ENCODE results near the gene SLC6A1.

Gene SLC6A1

GRCh38 chr3:10993729-10994065 is 1.1 kb downstream of the SLC6A1 start:
- DNase-seq (ENCODE audit: low read depth in 2 of 2): no peak

- no peak for DNase-seq (ENCODE audit: low read depth in 2 of 2)
Measured at GRCh38 chr3:10994306-10994705, 1.8 kb downstream of the SLC6A1 start.

GRCh38 chr3:10995871-10996270 is 3.3 kb downstream of the SLC6A1 start:
- no peak for DNase-seq (ENCODE audit: low read depth in 2 of 2)

GRCh38 chr3:10996345-10997013 is 3.9 kb downstream of the SLC6A1 start:
- no peak for DNase-seq (ENCODE audit: low read depth in 2 of 2)

DNA sequence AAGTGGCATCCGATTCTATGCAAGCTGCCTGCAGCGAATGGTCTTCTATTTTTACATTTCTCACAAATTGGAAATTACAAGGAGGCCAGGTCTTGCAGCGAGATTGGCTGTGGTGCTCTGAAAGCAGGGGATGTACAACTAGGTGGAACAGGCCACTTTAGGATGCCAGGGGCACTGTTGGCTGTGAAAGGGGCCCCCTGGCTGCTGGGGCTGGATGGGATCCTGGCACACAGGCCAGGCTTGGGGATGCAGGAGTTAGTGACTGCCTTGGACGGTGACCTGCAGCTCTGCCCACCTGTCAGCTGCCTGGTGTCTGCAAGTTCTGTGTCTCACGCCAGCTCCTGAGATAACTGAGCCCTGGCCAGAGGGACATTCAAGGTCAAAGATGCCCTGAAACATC is 4.6 kb downstream of the SLC6A1 start:
- no peak for DNase-seq (ENCODE audit: low read depth in 2 of 2)

DNA sequence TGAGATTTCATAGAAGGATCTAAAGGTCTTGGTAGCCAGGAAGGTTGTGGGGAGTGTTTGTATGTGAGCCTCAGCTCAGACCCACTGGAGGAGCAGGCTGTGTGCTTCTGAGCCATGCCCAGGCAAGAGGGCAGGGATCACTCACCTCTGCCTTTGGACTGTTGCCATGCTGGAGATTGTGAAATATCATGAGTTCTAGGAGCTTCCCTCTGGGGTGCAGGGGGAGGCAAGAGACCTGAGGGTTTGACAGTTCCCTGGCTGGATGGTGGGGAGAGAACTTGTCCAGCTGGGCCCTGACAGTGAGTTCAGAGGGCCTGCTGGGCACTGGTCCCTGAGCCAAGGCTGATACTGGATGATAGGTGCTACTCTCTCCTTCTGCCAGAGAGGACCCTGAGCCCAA is 6.0 kb downstream of the SLC6A1 start:
- DNase-seq (ENCODE audit: low read depth in 2 of 2): no peak

DNA sequence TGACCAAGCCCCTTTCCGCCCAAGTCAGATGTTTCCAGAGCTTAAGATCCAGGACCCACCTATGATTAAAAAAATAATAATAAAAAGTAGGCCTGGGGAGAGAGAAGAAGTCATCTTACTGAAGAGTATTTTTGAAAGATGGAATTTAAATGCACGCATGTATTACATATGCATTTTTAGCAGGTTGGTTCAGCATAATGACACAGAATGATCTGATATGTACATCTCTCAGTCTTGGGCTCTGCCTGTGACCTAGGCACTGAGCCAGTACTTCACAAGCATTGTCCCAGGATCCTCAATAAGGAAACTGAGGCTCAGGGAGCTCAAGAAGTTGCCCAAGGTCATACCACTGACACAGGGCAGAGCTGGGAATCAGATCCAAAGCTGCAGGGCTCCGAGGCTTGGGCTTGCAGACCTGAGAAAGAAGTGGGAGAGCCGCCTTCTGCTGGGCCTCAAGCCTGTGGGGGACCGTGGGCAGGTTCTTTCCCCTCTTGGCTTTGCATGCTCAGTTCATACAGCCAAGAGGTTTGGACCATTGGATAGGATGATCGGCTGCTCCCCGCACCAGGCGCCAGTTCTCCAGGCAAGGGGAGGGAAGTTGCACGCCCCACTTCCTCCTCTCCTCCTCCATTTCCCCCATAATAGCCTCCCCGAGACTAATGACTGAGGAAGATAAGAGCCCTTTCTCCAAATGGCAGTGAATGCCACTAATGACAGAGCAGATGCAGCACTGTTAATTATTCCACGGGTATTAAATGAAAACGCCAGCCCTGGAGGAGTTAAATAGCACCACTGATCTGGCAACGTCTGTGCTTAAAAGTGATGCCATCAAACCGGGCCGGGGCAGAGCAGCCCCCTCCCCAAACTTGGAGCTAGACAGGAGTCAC is 6.9 kb downstream of the SLC6A1 start:
- DNase-seq (ENCODE audit: low read depth in 2 of 2): no peak

DNA sequence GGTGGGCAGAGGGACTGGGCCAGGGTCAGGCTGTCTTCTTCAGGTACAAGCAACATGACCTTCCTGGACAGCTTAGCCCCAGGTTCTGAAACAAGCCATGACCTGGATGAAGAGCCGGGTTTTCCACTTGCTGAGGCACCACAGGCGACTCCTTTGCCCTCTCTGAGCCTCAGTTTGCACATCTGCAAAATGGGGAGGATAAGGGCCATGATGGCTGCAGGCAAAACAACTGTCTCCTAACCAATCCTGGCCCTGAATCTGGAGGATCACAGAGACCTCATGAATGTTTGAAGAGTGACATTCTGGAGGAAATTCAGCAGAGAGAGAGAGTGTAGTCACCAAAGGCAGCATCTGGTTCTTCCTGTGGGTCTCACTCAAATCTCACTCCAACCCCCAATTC is 8.0 kb downstream of the SLC6A1 start:
- DNase-seq (ENCODE audit: low read depth in 2 of 2): no peak

DNA sequence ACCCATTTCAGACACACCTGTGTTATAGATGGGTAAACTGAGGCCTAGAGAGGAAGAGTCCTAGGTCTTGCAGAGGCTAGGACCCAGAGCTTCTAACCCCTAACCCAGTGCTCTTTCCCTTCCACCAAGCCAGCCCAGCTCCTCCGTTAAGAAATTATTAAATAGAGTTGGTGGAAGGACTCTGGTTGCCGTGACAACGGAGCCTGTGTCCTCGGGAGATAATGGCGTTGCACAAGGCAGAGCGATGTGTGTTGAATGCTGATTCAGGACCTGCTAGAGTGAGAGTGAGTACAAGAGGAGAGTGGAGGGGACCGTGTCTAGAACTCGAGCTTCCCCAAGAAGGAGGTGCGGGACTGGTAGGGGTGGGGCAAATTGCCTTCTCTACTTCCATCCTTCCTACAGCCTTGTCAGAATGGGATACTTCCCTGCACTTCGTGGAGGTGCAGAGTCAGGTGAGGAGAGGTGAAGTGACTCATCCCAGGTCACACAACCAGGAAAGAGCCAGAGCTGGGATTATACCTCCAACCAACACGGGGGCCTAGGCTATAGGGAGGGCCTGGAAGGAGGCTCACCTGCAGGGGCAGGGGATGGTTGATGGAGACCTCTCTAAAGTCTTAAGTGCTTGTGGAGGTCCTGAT is 8.6 kb downstream of the SLC6A1 start:
- DNase-seq (ENCODE audit: low read depth in 2 of 2): no peak

DNA sequence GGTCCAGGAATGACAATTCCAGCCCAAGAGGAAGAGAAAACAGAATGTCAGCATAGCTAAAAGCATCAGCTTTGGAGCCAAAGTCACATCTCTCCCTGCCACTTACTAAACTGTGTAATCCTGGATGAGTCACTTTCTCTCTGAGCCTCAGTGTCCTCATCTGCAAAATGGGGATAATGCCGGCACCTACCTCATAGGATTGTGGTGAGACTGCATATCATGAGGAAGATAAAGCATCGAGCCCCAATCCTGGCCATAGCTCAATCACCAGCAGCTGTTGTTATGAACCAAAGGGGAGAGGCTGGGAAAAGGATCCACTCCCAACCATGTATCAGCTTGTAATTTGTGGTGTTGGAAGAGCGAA is 9.1 kb downstream of the SLC6A1 start:
- no peak for DNase-seq (ENCODE audit: low read depth in 2 of 2)

DNA sequence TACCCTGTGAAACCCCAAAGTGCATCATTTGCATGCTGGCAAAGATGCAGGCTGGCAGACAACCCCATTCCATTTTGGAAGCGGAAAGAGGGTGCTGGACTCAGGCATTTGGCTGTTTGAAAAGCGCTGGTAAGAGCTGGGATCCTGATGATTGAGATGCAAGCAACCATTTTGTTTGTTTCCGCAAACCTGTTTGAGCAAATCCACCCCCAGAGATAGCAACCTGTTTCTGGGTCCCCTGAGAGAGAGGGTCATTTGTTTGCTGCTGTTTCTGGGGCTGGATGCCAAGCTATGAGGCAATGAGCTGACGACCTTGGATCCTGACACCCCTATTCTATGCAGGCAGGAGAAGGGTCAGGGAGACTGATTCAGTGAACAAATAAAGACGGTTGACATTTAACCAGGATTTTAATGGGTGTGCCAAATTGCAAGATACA is 9.8 kb downstream of the SLC6A1 start:
- DNase-seq (ENCODE audit: low read depth in 2 of 2): no peak

DNA sequence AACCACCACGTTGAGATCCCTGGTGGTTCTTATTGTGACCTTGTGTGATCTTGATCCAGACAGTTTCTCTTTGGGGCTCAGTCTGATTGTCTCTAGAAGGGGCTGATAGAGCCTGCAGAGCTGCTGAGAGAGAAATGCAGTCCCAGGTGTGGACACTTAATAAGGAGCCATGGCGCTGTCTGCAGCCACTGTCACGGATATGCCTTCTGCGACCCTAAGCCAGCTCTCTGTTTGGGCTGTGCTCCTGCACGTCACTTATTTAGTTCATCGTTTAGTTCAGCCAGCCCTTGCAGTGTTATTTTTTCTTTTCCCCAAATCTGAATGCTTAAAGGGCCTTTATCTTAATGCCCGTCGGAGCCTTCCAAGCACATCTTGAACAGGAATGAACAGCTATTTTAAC is 12.0 kb downstream of the SLC6A1 start:
- no peak for DNase-seq (ENCODE audit: low read depth in 2 of 2)

GRCh38 chr3:11005686-11006256 is 13.2 kb downstream of the SLC6A1 start:
- DNase-seq (ENCODE audit: low read depth in 2 of 2): no peak

- DNase-seq (ENCODE audit: low read depth in 2 of 2): no peak
Measured at GRCh38 chr3:11006986-11007933, 14.7 kb downstream of the SLC6A1 start.

DNA sequence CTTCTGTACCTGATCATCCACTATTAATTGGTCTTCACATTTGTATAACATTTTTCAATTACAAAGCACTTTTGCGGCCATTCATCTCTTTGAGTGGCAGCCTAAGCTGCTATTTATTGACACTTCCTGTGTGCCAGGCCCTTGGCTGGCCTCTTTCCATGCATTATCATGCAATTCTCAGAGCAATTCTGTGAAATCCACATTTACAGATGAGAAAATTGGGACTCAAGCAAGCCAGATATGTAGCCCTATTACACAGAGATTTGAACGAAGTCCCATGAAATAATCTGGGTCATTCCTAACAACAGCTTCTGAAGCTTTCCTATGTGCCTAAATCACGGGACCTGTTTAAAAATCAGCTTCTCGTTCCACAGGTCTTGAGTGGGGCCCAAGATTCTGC is 17.4 kb downstream of the SLC6A1 start:
- no peak for DNase-seq (ENCODE audit: low read depth in 2 of 2)

GRCh38 chr3:11010426-11011165 is 18.0 kb downstream of the SLC6A1 start:
- no peak for DNase-seq (ENCODE audit: low read depth in 2 of 2)

DNA sequence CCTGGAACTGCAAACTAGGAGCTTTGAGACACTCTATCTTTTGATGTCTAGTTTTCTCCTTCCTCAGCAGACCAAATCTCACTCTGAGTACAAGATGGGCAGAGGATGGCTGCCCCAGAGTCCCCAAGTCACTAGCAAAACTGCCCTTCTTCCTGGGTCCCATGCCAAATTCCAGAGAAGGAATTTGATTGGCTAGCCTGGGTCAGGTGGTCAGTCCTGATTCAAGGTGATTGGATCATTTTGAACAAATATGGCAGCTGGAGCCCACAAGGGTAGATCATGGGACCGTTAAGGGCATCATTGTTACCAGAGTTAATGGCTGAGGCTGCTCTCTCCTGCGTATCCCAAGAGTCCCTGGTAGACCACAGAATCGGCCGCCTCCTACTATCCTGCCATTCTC is 21.7 kb downstream of the SLC6A1 start:
- DNase-seq (ENCODE audit: low read depth in 2 of 2): no peak

- no peak for DNase-seq (ENCODE audit: low read depth in 2 of 2)
Measured at GRCh38 chr3:11014752-11015151, 22.2 kb downstream of the SLC6A1 start.

DNA sequence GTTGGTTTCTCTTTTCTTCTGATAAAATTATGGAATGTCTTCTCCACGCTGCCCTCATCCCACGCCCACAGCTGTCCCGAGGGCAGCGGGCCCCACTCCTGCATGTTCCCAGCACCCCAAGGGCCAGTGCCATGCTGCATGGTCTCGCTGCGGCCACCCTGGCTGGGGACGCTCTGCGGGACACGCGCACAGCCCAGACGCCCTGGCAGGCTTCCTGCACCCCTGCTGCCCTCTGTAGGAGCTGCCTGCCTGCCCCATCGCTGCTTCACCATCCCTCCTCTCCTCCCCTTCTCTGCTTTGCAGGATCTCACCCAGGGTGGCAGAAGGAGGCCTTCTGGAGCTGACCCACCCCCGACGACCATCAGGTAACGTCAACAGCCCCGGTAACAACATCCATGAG is 22.8 kb downstream of the SLC6A1 start:
- no peak for DNase-seq (ENCODE audit: low read depth in 2 of 2)

DNA sequence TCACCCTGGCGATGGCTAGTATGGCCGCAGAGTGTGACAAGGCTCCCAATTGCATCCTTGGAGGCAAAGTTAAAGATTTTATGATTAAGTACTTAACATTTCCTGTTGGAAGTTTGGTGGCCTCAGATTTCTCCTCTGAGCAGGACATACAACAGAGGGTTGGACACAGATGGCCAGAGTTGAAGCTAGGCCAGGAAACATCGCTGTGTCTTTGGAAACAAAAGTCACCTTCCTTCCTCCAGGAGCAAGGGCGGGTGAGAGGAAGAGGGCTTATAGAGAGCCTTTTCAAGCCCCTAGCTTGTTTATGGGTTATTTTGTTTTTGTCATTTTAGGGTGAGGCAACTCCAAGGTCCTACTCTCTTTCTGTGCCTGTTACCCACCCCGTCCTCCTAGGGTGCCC is 24.2 kb downstream of the SLC6A1 start:
- DNase-seq (ENCODE audit: low read depth in 2 of 2): no peak

Data from activated CD4-positive, alpha-beta T cell treated with anti-CD3 and anti-CD28 coated beads for 24 hours (primary cell).